GM12878 (cell line): ENCODE measurements around the gene RHBDD1. TPM values are rescaled to one million over a fixed set of nuclear protein-coding genes. Genes with fewer than 3 reads are reported as not detected.

Experiments
- ATAC-seq: fragments of 200-7000 bp; cut with Tn5 transposase; 3 replicates; pipeline ENCODE4 v1.9.1; 2020; ENCODE audit warnings: mild to moderate bottlenecking, moderate library complexity
- BruUV-seq: library from RNA; stranded (reverse); fragments of 400-500 nt; replicated peaks from 2 replicates; lab custom pipeline; 2021; lab: Mats Ljungman, UMichigan
- CTCF ChIA-PET: fragments of 300-600 bp; sonication (Branson Sonifier 250); formaldehyde crosslinking; extraction: SDS; loops from one replicate; lab custom pipeline; 2021; ENCODE audit warnings: inconsistent platforms; lab: Yijun Ruan, JAX
- POLR2A ChIA-PET: fragments of 350-600 bp; formaldehyde crosslinking; extraction: SDS; loops from one replicate; lab custom pipeline; 2021; ENCODE audit warnings: inconsistent platforms; lab: Charles Lee
- RAD21 ChIA-PET: fragments of 300-600 bp; sonication (Branson Sonifier 250); formaldehyde crosslinking; loops from one replicate; lab custom pipeline; 2023; ENCODE audit warnings: antibody characterized with exemption; ENCODE audit not compliant: unreplicated experiment; lab: Charles Lee
- SMC1A ChIA-PET: fragments of 300-600 bp; sonication (Branson Sonifier 250); formaldehyde crosslinking; loops from one replicate; lab custom pipeline; 2023; ENCODE audit not compliant: unreplicated experiment, uncharacterized antibody; lab: Charles Lee
- DNase-seq: peaks from one replicate; pipeline ENCODE4 v3.0.0-alpha.2; 2011; ENCODE audit warnings: low read depth, low spot score
- FAIRE-seq: peaks from 3 replicates; lab custom pipeline; 2011; peaks lifted over from hg19 to GRCh38; lab: Jason Lieb, UNC
- H2AFZ ChIP-seq: 2 replicates; pipeline ENCODE4 v1.6.0; 2011; ENCODE audit warnings: low read depth, low read length, control low read depth; ENCODE audit not compliant: control insufficient read depth
- H3K27ac ChIP-seq: 2 replicates; pipeline ENCODE4 v1.5.1; 2011; ENCODE audit warnings: control low read depth; ENCODE audit not compliant: control insufficient read depth, insufficient read depth
- H3K27me3 ChIP-seq, 2 experiments: replicated peaks in 1 of 2; 2 replicates each; pipeline versions ENCODE4 v1.6.0 to v1.6.1; 2011; ENCODE audit warnings: low read length in 1 of 2; ENCODE audit not compliant: control insufficient read depth in 2 of 2, insufficient read depth in 2 of 2
- H3K36me3 ChIP-seq, 2 experiments: 2 replicates each; pipeline ENCODE4 v1.5.1; 2011; ENCODE audit warnings: low read length in 1 of 2; ENCODE audit not compliant: control insufficient read depth in 2 of 2, insufficient read depth in 2 of 2
- H3K4me1 ChIP-seq: 2 replicates; pipeline ENCODE4 v1.6.1; 2011; ENCODE audit warnings: mild to moderate bottlenecking, low read length, moderate library complexity, mixed read lengths; ENCODE audit not compliant: control insufficient read depth, insufficient read depth
- H3K4me2 ChIP-seq: 2 replicates; pipeline ENCODE4 v1.6.0; 2011; ENCODE audit warnings: control low read depth; ENCODE audit not compliant: control insufficient read depth, insufficient read depth
- H3K4me3 ChIP-seq: fragments of 200-600 bp; sonication (generic); 2 replicates; pipeline ENCODE4 v1.5.1; 2016
- H3K79me2 ChIP-seq: 2 replicates; pipeline ENCODE4 v1.6.0; 2011; ENCODE audit warnings: low read length; ENCODE audit not compliant: control insufficient read depth, insufficient read depth
- H3K9ac ChIP-seq: 2 replicates; pipeline ENCODE4 v1.8.0; 2011; ENCODE audit warnings: low read length, control low read depth, mixed read lengths; ENCODE audit not compliant: control insufficient read depth, insufficient read depth
- H3K9me3 ChIP-seq: replicated peaks from 3 replicates; pipeline ENCODE4 v1.5.1; 2011; ENCODE audit warnings: mild to moderate bottlenecking, low read length; ENCODE audit not compliant: control insufficient read depth, insufficient read depth
- H4K20me1 ChIP-seq: 2 replicates; pipeline ENCODE4 v1.6.0; 2011; ENCODE audit not compliant: control insufficient read depth, insufficient read depth
- BCL11A ChIP-seq: IDR thresholded peaks from 2 replicates; pipeline ENCODE4 v1.6.1; 2011; ENCODE audit warnings: low read depth, low read length
- CBFB ChIP-seq: IDR thresholded peaks from 2 replicates; pipeline ENCODE4 v1.6.1; 2016; ENCODE audit warnings: antibody characterized with exemption, low read depth
- E2F8 ChIP-seq: fragments of 450-650 bp; IDR thresholded peaks from 2 replicates; pipeline ENCODE4 v1.6.1; 2018; ENCODE audit warnings: mild to moderate bottlenecking, low read depth, moderate library complexity; ENCODE audit not compliant: partially characterized antibody
- EP300 ChIP-seq, 2 experiments: fragments of 150-350 bp in 1 of 2; IDR thresholded peaks; 2 replicates each; pipeline ENCODE4 v1.6.1; 2011 to 2012; ENCODE audit warnings: low read depth in 2 of 2, low read length in 2 of 2, borderline replicate concordance in 1 of 2, improper control_type of control experiment in 1 of 2, inconsistent platforms in 1 of 2; ENCODE audit not compliant: control insufficient read depth in 1 of 2
- FOXM1 ChIP-seq: IDR thresholded peaks from 2 replicates; pipeline ENCODE4 v1.6.1; 2012; ENCODE audit warnings: low read depth, mild to moderate bottlenecking, inconsistent platforms, low read length, moderate library complexity
- IRF3 ChIP-seq: fragments of 450-650 bp; IDR thresholded peaks from 2 replicates; pipeline ENCODE4 v1.6.1; 2014; ENCODE audit warnings: mild to moderate bottlenecking
- MXI1 ChIP-seq: fragments of 150-350 bp; IDR thresholded peaks from 2 replicates; pipeline ENCODE4 v1.6.1; 2011; ENCODE audit warnings: low read depth, mild to moderate bottlenecking, inconsistent platforms, low read length, improper control_type of control experiment
- POU2F2 ChIP-seq: IDR thresholded peaks from 3 replicates; pipeline ENCODE4 v1.6.1; 2011; ENCODE audit warnings: low read depth, mild to moderate bottlenecking, low read length, borderline replicate concordance
- RB1 ChIP-seq: fragments of 450-650 bp; formaldehyde crosslinking; IDR thresholded peaks from 2 replicates; pipeline ENCODE4 v1.6.1; 2017; ENCODE audit warnings: mild to moderate bottlenecking, borderline replicate concordance
- SUPT20H ChIP-seq: IDR thresholded peaks from 2 replicates; pipeline ENCODE4 v1.6.1; 2011; ENCODE audit warnings: low read depth, mild to moderate bottlenecking, low read length, moderate library complexity, borderline replicate concordance; ENCODE audit not compliant: control insufficient read depth
- TCF7 ChIP-seq: IDR thresholded peaks from 2 replicates; pipeline ENCODE4 v1.6.1; 2014; ENCODE audit warnings: antibody characterized with exemption, borderline replicate concordance
- ZBTB11 ChIP-seq: fragments of 450-650 bp; formaldehyde crosslinking; IDR thresholded peaks from 2 replicates; pipeline ENCODE4 v1.5.0; 2022; ENCODE audit warnings: mild to moderate bottlenecking, missing genetic modification characterization
- ZNF274 ChIP-seq: IDR thresholded peaks from one replicate; pipeline ENCODE4 v1.8.0; 2011; ENCODE audit not compliant: insufficient read length, insufficient read depth
- WGBS: methylation state at CpG from one replicate; pipeline ENCODE4 v1.1.6; 2016; ENCODE audit warnings: low lambda C conversion rate; ENCODE audit not compliant: insufficient replicate concordance, insufficient coverage; ENCODE audit errors: missing lambda C conversion rate; 5-methylcytosine and 5-hydroxymethylcytosine counted together
- in situ Hi-C: fragments of 300-500 bp; cut with MboI; formaldehyde crosslinking; loops from 9 replicates; pipeline ENCODE4 v1.14.3; 2018; ENCODE audit warnings: mixed read lengths
- intact Hi-C: fragments of 100-400 bp; cut with micrococcal nuclease; formaldehyde crosslinking; loops from one replicate; pipeline ENCODE4 v1.14.2; 2022; ENCODE audit not compliant: unreplicated experiment
- polyA plus RNA-seq, 11 experiments: library from polyadenylated mRNA; depleted of rRNA in 4 of 11; unstranded in 6 of 11; stranded (reverse) in 5 of 11; fragments of >200 nt; fragmentation: Nextera tagmentation in 4 of 11; fragmentation: Illumina TruSeq in 1 of 11; extraction: Ambion mirVana in 4 of 11; extraction: Trizol in 1 of 11; gene quantifications; 1 replicate in 1 of 11; 2 replicates in 10 of 11; pipeline versions ENCODE4 v1.2.1 to v1.2.3, GENCODE V29; 2011 to 2016; ENCODE audit warnings: inconsistent platforms in 2 of 11, missing spikeins in 2 of 11, low read depth in 1 of 11
- total RNA-seq, 4 experiments: library from RNA; depleted of rRNA in 3 of 4; stranded (reverse); fragments of >200 nt in 3 of 4; fragmentation: Illumina TruSeq in 1 of 4; extraction: Trizol in 1 of 4; gene quantifications; 2 replicates each; pipeline versions ENCODE4 v1.2.1 to v1.2.3, GENCODE V29; 2013 to 2021

RHBDD1 gene
- total and polyA plus RNA-seq, 10 of the 15 experiments (the other 5 are each of a cell fraction or from before 2014, with no cell fraction given), result 7.1 to 36.4 (median 14.7) TPM

- H3K27me3 ChIP-seq, result no peaks in the 10 kb centered on the region
- H3K9me3 ChIP-seq, result no peaks in the 10 kb centered on the region
- TF ChIP-seq CBFB (no peak), BCL11A (no peak), E2F8 (no peak), IRF3 (no peak), POU2F2 (no peak), TCF7 (no peak), SUPT20H (no peak), ZBTB11 (no peak), EP300 (IDR thresholded peaks at IDR 0.05; ENCODE audit: borderline replicate concordance in 1 of 2, control insufficient read depth in 1 of 2, low read depth in 2 of 2, low read length in 2 of 2) (no peak), FOXM1 (no peak), MXI1 (no peak), ZNF274 (no peak), RB1 (no peak)
- TF ChIP-seq, all 136 proteins: peak for 0
- FAIRE-seq (no peak), ATAC-seq (no peak), DNase-seq (no peak)
- intact Hi-C loops (no loop called here), in situ Hi-C loops (loop anchor here (25.0 kb wide), 1 partner anchor 781 kb away; no protein-coding TSS in a partner anchor)
- H3K4me3 ChIP-seq, result no peak overlapping the region
- H3K4me2 ChIP-seq, result no peak overlapping the region
- RAD21 ChIA-PET, result no interaction called here
- H3K79me2 ChIP-seq, result no peaks in the 10 kb centered on the region
- POLR2A ChIA-PET, result no interaction called here
- H3K36me3 ChIP-seq, result peaks cover 2 to 11% of the 10 kb centered on the region in 2 experiments; a peak in 3 of 4 replicates
- no peak overlapping the region for H3K9ac ChIP-seq
- CTCF ChIA-PET, result interaction anchor here (0.7 to 1.4 kb wide), 3 partner anchors 79 to 190 kb away, joined by 3 to 4 read pairs (median 3); no protein-coding TSS in a partner anchor
- no peaks in the 10 kb centered on the region for H3K4me1 ChIP-seq
- H2AFZ ChIP-seq, result no peak overlapping the region
- BruUV-seq, result no TSS peak
- no peak overlapping the region for H3K27ac ChIP-seq
- SMC1A ChIA-PET, result no interaction called here
- WGBS, result 98% methylated on average over 4 of the region's 4 CpGs
- no peaks in the 10 kb centered on the region for H4K20me1 ChIP-seq
These were observed 157.3 kb downstream of the RHBDD1 start for GRCh38 chr2:226993171-226993570.
